Endothelial cell of hepatic sinusoid (primary cell): Measurements from ENCODE around the gene OR4D5.

Experiments used
- in situ Hi-C: cut with HindIII; loops from 2 replicates; pipeline ENCODE4 v1.10.0; 2017; ENCODE audit warnings: low sequenced_read_pairs

Gene OR4D5

GRCh38 chr11:123939317-123939716 lies at the start of gene OR4D5:
Gene OR4D5 (plus strand): TSS chr11:123939617. CDS start chr11:123939617, 0 bp downstream.
- in situ Hi-C loops: loop anchor here (10.0 kb wide), 1 partner anchor 85 kb away; the partner anchor contains the start of genes OR10G8 and OR10G9

DNA sequence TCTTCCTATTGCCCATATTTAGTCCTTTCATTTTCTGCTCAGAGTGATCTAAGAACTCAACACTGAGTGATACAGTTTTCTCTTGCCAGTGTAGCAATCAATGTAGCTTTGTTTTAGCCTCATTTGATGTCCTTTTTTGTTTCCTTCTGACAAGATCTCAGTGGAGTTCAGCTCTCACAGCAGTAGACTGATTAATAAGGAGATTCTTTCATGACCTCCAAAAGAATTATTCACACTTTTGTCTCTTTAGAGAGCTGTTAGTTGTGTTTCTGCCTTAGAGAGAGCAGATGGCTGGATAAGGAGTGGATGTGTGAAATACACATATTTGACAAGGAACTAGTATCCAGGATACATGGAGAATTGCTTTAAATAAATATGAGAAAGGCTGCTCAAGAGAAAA lies 47.4 kb upstream of the OR4D5 start:
- in situ Hi-C loops: no loop called here

DNA sequence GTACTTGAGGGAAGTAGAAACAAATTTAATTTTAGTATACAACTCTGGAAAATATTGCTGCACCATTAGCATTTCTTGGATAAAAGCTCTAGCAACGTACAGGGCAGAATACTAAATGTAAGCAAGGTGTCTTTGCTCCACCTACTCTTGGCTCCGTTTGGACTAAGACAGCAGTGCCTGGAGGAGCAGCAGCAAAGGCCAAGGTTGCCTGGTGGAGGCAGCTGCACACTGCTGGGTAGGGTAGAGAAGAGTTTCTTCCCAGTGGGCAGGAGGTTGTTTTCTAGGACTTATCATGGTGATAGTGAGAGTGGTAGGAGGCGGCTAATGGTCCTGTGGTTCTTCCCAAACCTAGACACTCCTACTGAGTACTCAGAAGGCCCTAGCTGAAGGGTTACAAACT lies 39.6 kb upstream of the OR4D5 start:
- in situ Hi-C loops: no loop called here

DNA sequence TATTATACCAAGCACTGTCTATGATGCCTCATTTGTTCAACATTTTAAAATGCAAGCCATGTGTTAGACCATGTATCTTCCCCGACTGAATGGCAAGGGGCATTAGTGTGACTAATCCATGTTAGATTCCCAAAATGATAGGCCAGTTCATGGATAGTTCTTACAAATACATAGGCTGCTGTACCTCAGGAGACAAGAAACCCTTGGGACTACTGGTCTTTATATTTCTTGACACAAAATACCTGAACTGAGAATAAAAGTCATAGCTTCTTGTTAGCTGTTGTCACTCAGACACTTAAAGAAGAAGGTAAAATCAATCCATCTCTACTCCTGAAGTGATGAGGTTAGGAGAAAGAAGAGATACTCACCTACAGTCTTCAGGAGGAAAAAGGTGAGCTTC lies 37.5 kb upstream of the OR4D5 start, which contains the start of gene OR8D4:
TSS of gene OR8D4 (plus strand) at position 301 of the 400 bp plus-strand sequence. CDS start 4,265 bp downstream, outside the sequence.
- in situ Hi-C loops: no loop called here

DNA sequence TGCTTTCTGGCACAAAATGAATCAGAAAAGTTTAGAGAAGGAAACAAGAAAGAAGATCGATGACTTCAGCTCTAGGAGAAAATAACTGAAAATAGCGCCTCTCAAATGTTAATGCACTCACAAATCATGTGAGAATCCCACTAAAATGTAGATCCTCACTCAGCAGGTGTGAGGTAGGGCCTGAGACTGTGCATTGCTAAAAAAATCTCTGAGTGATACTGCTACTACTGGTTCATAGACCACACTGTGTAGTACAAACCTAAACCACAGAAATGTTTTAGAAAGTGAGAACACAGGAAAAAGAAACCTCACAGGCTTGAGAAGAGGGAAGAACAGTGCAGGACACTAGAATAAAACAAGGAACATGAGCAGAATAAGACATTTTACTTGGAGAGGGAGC lies 35.5 kb upstream of the OR4D5 start:
- in situ Hi-C loops: no loop called here

DNA sequence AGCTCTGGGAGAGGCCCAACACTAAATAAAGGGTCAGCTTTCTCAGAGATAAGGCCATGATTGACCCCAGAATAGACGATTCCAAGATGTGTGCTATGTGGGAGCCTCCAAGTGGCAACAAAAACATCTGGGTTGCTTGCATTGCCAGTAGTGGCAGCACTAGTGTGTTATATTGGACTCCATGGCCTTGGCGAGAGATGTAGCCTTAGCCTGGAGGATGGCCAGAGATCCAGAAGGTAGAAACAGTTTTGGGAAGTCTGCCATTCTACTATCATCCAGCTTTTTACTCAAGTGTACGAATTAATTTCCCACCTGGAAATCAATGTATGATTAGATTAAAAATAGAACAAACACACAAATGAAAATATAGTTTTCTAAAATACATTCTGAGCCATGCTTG lies 34.5 kb upstream of the OR4D5 start:
- in situ Hi-C loops: no loop called here

DNA sequence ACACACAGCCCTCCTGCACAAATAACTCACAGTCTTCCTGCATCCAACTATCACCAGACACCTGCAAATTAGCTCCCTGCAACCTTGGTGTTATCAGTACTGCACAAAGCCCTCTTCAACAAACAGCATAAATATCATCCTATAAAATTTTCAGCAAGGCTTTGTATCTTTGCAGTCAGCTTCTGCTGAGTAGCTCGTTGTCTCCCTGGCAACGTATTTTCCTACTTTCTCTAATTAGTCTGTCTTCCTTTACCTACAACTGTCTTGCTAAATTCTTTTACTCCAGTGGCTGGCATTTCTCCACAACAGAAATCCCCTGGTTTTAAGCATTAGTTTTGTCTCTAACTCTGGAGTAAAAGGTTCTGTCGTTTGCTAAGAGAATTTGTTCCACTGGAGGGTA lies 33.6 kb upstream of the OR4D5 start:
- in situ Hi-C loops: no loop called here

DNA sequence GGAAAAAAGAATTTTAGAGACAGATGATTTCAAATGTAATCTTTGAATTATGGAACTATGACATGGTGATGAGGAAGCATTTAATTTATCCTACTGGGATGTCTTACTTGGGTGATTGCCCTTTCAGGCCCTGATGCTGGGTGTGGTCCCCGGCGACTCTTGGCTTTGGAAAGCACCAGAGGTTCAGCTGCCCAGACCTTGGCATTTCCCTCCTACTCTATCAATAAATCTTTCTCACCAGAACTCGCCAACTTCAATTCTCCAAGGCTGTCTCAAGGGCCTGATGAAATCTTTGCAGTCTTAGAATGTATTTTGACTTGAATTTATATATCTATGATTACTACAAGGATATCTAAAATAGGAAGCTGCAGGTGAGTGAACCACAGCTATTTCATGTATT lies 18.5 kb upstream of the OR4D5 start:
- in situ Hi-C loops: no loop called here

GRCh38 chr11:123924027-123924426 lies 15.4 kb upstream of the OR4D5 start:
- in situ Hi-C loops: no loop called here

DNA sequence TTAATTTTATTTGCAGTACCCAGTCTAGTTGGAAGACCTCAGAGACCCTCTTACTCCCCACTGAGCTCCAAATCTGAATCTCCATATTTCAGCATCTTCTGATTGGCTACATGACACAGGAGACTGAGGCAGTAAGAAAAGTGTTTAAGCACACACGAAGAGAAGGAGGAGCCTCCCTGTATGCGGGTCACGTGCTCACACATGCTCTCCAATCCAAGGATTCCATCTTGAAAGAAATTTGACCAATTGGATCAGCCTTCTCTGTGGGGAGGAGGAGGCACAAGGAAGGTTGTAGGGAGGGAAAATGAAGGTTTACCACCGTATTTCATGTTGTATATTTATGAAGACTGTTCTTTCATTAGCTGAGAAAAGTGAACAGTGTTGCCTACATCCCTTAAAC lies 3.0 kb downstream of the OR4D5 start:
- in situ Hi-C loops: no loop called here

DNA sequence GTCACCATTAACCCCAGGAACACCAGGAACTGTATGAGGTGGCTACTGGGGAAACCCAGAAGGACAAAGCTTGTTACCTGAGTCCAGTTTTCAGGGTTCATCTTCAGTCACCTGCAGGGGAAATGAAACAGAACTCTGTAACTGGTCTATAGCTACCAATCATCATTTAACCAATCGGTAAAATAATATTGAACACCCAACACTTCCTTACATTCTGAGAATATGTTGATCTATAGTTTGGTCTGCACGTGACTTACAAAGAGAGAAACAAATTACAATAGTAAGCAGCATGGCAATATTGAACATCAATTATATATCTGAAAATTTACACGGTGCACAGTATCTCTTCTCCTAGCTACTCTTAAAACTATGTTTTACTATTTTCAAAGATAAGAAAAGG lies 4.3 kb downstream of the OR4D5 start, which contains the start of gene OR6T1:
TSS of gene OR6T1 (minus strand) at position 101 of the 400 bp plus-strand sequence. CDS start at position 101, 0 bp downstream.
- in situ Hi-C loops: no loop called here

DNA sequence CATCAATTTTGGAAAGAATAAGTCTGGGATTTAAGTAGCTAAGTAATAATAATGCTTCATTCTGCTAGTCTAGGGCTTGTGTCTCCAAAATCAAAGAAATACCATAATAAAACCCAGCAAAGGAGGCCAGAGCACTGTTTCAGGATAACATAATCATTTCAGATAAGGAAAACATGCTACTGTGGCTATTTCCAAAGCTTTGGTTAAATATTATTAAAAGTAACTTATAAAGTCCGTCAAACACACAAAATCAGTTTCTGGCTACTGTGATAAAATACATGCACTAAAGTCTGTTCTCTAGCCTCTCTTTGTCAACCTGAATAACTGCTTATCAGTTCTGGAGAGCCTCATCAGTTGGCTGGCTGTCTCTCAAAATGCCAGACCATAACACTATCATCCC lies 5.7 kb downstream of the OR4D5 start:
- in situ Hi-C loops: no loop called here

GRCh38 chr11:123956752-123957151 lies 17.3 kb downstream of the OR4D5 start:
- in situ Hi-C loops: no loop called here

DNA sequence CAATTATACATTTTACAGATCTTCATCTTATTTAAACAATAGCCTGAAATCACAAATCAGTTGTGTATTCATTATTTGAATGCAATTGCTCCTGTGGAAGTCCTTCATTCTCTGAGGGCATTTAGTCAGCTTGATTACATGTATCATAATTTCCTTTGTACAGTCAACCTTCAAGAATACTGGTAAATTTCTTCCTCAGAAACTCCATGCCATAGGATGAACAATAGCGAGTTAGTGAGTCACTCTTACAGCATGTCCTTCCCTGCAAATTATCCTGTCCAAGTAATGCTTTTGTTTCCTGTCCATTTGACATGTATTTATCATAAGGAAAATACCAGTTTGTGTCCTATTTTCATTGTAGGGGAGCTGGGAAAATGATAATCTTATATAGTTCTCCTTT lies 34.4 kb downstream of the OR4D5 start:
- in situ Hi-C loops: no loop called here

- in situ Hi-C loops: no loop called here
These were observed 37.5 kb downstream of the OR4D5 start for GRCh38 chr11:123976770-123977560.

- in situ Hi-C loops: no loop called here
These were observed 38.4 kb downstream of the OR4D5 start, which contains the start of gene OR10S1 for GRCh38 chr11:123977731-123978347. Gene OR10S1 (minus strand): TSS chr11:123977781. CDS start chr11:123977664, 117 bp downstream.

DNA sequence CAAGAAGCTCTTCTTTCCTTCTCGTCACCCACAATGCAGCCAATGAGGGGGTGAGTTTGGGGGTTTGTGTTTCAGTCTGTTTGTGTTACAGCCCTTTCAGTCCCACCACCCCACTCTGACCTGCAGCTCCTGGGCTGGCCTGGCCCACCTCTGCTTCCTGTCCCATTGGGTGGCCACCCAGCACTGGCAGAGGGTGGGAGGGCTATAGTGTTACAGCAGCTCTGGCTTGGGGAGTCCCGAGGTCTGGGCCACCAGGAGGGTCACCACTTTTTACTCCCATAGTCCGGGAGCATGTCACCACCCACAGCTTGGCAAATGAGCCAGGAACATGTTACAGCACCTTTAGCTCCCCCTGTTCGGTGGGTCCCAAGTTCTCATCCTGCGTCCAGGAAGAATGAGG lies 39.9 kb downstream of the OR4D5 start:
- in situ Hi-C loops: no loop called here
